ENCODE results near the gene GALNT11.
A peak's percentile ranks its signal among the peaks of the same experiment; 100 is the strongest.

Gene GALNT11

GRCh38 chr7:152025077-152025936 lies at the start of gene GALNT11:
TSS of gene GALNT11 (plus strand) at chr7:152025674. CDS start at chr7:152094228, 68,554 bp downstream.
- H3K9me3 Mint-ChIP-seq, result no peaks in the 10 kb centered on the region
- peak within 1 kb of the TSS; percentile 83 for H3K4me3 Mint-ChIP-seq
- peaks cover 17% of the 10 kb centered on the region for H3K27me3 Mint-ChIP-seq (ENCODE audit: low read depth)
- H3K4me1 Mint-ChIP-seq (ENCODE audit: low read depth), result peaks cover 26% of the 10 kb centered on the region
- peaks cover 14% of the 10 kb centered on the region for H3K36me3 Mint-ChIP-seq (ENCODE audit: low read depth)
- peak within 1 kb of the TSS; percentile 85 for H3K27ac Mint-ChIP-seq

- Mint-ChIP-seq H3K36me3 (ENCODE audit: low read depth) (no peaks in the 10 kb centered on the region), H3K27ac (no peak overlapping the region), H3K4me3 (no peak overlapping the region), H3K27me3 (ENCODE audit: low read depth) (peaks cover 10% of the 10 kb centered on the region), H3K9me3 (peaks cover 4% of the 10 kb centered on the region), H3K4me1 (ENCODE audit: low read depth) (no peaks in the 10 kb centered on the region)
Measured at GRCh38 chr7:151978616-151979015, 46.9 kb upstream of the GALNT11 start.

- no peak overlapping the region for H3K4me3 Mint-ChIP-seq
- H3K36me3 Mint-ChIP-seq (ENCODE audit: low read depth), result no peaks in the 10 kb centered on the region
- H3K4me1 Mint-ChIP-seq (ENCODE audit: low read depth), result no peaks in the 10 kb centered on the region
- no peaks in the 10 kb centered on the region for H3K9me3 Mint-ChIP-seq
- H3K27ac Mint-ChIP-seq, result no peak overlapping the region
- peaks cover 5% of the 10 kb centered on the region for H3K27me3 Mint-ChIP-seq (ENCODE audit: low read depth)
Measured at GRCh38 chr7:151981223-151981622, 44.3 kb upstream of the GALNT11 start.

GRCh38 chr7:151982806-151983205 lies 42.7 kb upstream of the GALNT11 start:
- Mint-ChIP-seq H3K27me3 (ENCODE audit: low read depth) (peaks cover 2% of the 10 kb centered on the region), H3K4me3 (no peak overlapping the region), H3K9me3 (no peaks in the 10 kb centered on the region)

GRCh38 chr7:151984612-151985011 lies 40.9 kb upstream of the GALNT11 start:
- Mint-ChIP-seq H3K4me3 (no peak overlapping the region), H3K27me3 (ENCODE audit: low read depth) (no peaks in the 10 kb centered on the region), H3K36me3 (ENCODE audit: low read depth) (no peaks in the 10 kb centered on the region), H3K9me3 (no peaks in the 10 kb centered on the region), H3K4me1 (ENCODE audit: low read depth) (no peaks in the 10 kb centered on the region), H3K27ac (no peak overlapping the region)

More at GRCh38 chr7:151982806-151983205, 42.7 kb upstream of the GALNT11 start:
- Mint-ChIP-seq H3K27ac (no peak overlapping the region), H3K4me1 (ENCODE audit: low read depth) (no peaks in the 10 kb centered on the region), H3K36me3 (ENCODE audit: low read depth) (no peaks in the 10 kb centered on the region)

GRCh38 chr7:151987748-151988529 lies 37.5 kb upstream of the GALNT11 start:
- Mint-ChIP-seq H3K36me3 (ENCODE audit: low read depth) (no peaks in the 10 kb centered on the region), H3K27me3 (ENCODE audit: low read depth) (peaks cover 17% of the 10 kb centered on the region), H3K4me1 (ENCODE audit: low read depth) (peaks cover 1% of the 10 kb centered on the region), H3K4me3 (no peak overlapping the region), H3K9me3 (no peaks in the 10 kb centered on the region), H3K27ac (no peak overlapping the region)

- peaks cover 30% of the 10 kb centered on the region for H3K27me3 Mint-ChIP-seq (ENCODE audit: low read depth)
- peaks cover 1% of the 10 kb centered on the region for H3K4me1 Mint-ChIP-seq (ENCODE audit: low read depth)
- no peaks in the 10 kb centered on the region for H3K36me3 Mint-ChIP-seq (ENCODE audit: low read depth)
- no peak overlapping the region for H3K27ac Mint-ChIP-seq
- no peaks in the 10 kb centered on the region for H3K9me3 Mint-ChIP-seq
- H3K4me3 Mint-ChIP-seq, result no peak overlapping the region
Measured at GRCh38 chr7:151992375-151992774, 33.1 kb upstream of the GALNT11 start.

GRCh38 chr7:151993977-151994676 lies 31.3 kb upstream of the GALNT11 start:
- no peak overlapping the region for H3K27ac Mint-ChIP-seq
- H3K36me3 Mint-ChIP-seq (ENCODE audit: low read depth), result no peaks in the 10 kb centered on the region
- peaks cover 36% of the 10 kb centered on the region for H3K27me3 Mint-ChIP-seq (ENCODE audit: low read depth)
- H3K4me1 Mint-ChIP-seq (ENCODE audit: low read depth), result peaks cover 1% of the 10 kb centered on the region
- H3K4me3 Mint-ChIP-seq, result no peak overlapping the region
- no peaks in the 10 kb centered on the region for H3K9me3 Mint-ChIP-seq

GRCh38 chr7:151999424-152000090 lies 25.9 kb upstream of the GALNT11 start:
- H3K4me3 Mint-ChIP-seq, result no peak overlapping the region
- no peaks in the 10 kb centered on the region for H3K9me3 Mint-ChIP-seq
- no peaks in the 10 kb centered on the region for H3K4me1 Mint-ChIP-seq (ENCODE audit: low read depth)
- peaks cover 24% of the 10 kb centered on the region for H3K27me3 Mint-ChIP-seq (ENCODE audit: low read depth)
- H3K27ac Mint-ChIP-seq, result no peak overlapping the region
- H3K36me3 Mint-ChIP-seq (ENCODE audit: low read depth), result no peaks in the 10 kb centered on the region

- Mint-ChIP-seq H3K27ac (no peak overlapping the region), H3K27me3 (ENCODE audit: low read depth) (peaks cover 24% of the 10 kb centered on the region), H3K4me1 (ENCODE audit: low read depth) (no peaks in the 10 kb centered on the region), H3K36me3 (ENCODE audit: low read depth) (no peaks in the 10 kb centered on the region), H3K4me3 (no peak overlapping the region), H3K9me3 (no peaks in the 10 kb centered on the region)
Measured at GRCh38 chr7:152000191-152000590, 25.3 kb upstream of the GALNT11 start.

- Mint-ChIP-seq H3K9me3 (no peaks in the 10 kb centered on the region), H3K27me3 (ENCODE audit: low read depth) (peaks cover 11% of the 10 kb centered on the region), H3K4me1 (ENCODE audit: low read depth) (no peaks in the 10 kb centered on the region), H3K36me3 (ENCODE audit: low read depth) (no peaks in the 10 kb centered on the region), H3K27ac (no peak overlapping the region), H3K4me3 (no peak overlapping the region)
Measured at GRCh38 chr7:152006336-152006735, 19.1 kb upstream of the GALNT11 start.

GRCh38 chr7:152011860-152012259 lies 13.6 kb upstream of the GALNT11 start:
- Mint-ChIP-seq H3K4me3 (no peak overlapping the region), H3K4me1 (ENCODE audit: low read depth) (no peaks in the 10 kb centered on the region), H3K27ac (no peak overlapping the region), H3K27me3 (ENCODE audit: low read depth) (no peaks in the 10 kb centered on the region), H3K36me3 (ENCODE audit: low read depth) (no peaks in the 10 kb centered on the region), H3K9me3 (peaks cover 7% of the 10 kb centered on the region)

GRCh38 chr7:152013230-152013629 lies 12.2 kb upstream of the GALNT11 start:
- no peaks in the 10 kb centered on the region for H3K27me3 Mint-ChIP-seq (ENCODE audit: low read depth)
- peaks cover 7% of the 10 kb centered on the region for H3K9me3 Mint-ChIP-seq
- H3K36me3 Mint-ChIP-seq (ENCODE audit: low read depth), result no peaks in the 10 kb centered on the region
- H3K27ac Mint-ChIP-seq, result no peak overlapping the region
- H3K4me1 Mint-ChIP-seq (ENCODE audit: low read depth), result no peaks in the 10 kb centered on the region
- no peak overlapping the region for H3K4me3 Mint-ChIP-seq

- Mint-ChIP-seq H3K4me3 (no peak overlapping the region), H3K27ac (no peak overlapping the region), H3K4me1 (ENCODE audit: low read depth) (no peaks in the 10 kb centered on the region), H3K9me3 (peaks cover 7% of the 10 kb centered on the region), H3K27me3 (ENCODE audit: low read depth) (no peaks in the 10 kb centered on the region), H3K36me3 (ENCODE audit: low read depth) (no peaks in the 10 kb centered on the region)
Measured at GRCh38 chr7:152013974-152014373, 11.5 kb upstream of the GALNT11 start.
